WTC11 (cell line): ENCODE results near the gene CENPB. TPM values are rescaled to one million over a fixed set of nuclear protein-coding genes. Genes with fewer than 3 reads are reported as not detected.

Source experiments
- ATAC-seq: fragments of 200-7000 bp; cut with Tn5 transposase; 2 replicates; pipeline ENCODE4 v1.10.0; 2021; ENCODE audit warnings: mild to moderate bottlenecking, moderate library complexity
- CTCF ChIA-PET: fragments of 300-600 bp; sonication (Branson Sonifier 250); formaldehyde crosslinking; loops from one replicate; lab custom pipeline; 2021; ENCODE audit warnings: antibody characterized with exemption; lab: Charles Lee
- POLR2A ChIA-PET: fragments of 350-600 bp; sonication (Branson Sonifier 250); formaldehyde crosslinking; loops from one replicate; lab custom pipeline; 2021; ENCODE audit warnings: antibody characterized with exemption; lab: Charles Lee
- DNase-seq: peaks from one replicate; pipeline ENCODE4 v3.0.0; 2021; ENCODE audit warnings: low spot score
- H3K27ac Mint-ChIP-seq: 2 replicates; pipeline ENCODE4 v1.8.0; 2021; ENCODE audit warnings: mixed read lengths
- H3K27me3 Mint-ChIP-seq: 2 replicates; pipeline ENCODE4 v1.8.0; 2021; ENCODE audit warnings: low read depth, mild to moderate bottlenecking, moderate library complexity, mixed read lengths
- H3K36me3 Mint-ChIP-seq: 2 replicates; pipeline ENCODE4 v1.8.0; 2021; ENCODE audit warnings: mixed read lengths
- H3K4me1 Mint-ChIP-seq: 2 replicates; pipeline ENCODE4 v1.8.0; 2022; ENCODE audit warnings: mixed read lengths
- H3K4me3 Mint-ChIP-seq: 2 replicates; pipeline ENCODE4 v1.8.0; 2021; ENCODE audit warnings: mild to moderate bottlenecking, moderate library complexity, mixed read lengths
- H3K9me3 Mint-ChIP-seq: 2 replicates; pipeline ENCODE4 v1.8.0; 2021; ENCODE audit warnings: mixed read lengths
- ATF1 ChIP-seq: sonication (generic); formaldehyde crosslinking; IDR thresholded peaks from 2 replicates; pipeline ENCODE4 v1.8.1; 2023; ENCODE audit warnings: mild to moderate bottlenecking, moderate library complexity, missing genetic modification reagents
- E2F5 ChIP-seq: sonication (generic); formaldehyde crosslinking; IDR thresholded peaks from 2 replicates; pipeline ENCODE4 v1.8.1; 2022; ENCODE audit warnings: mild to moderate bottlenecking, moderate library complexity, missing genetic modification reagents
- ELF4 ChIP-seq: sonication (generic); formaldehyde crosslinking; IDR thresholded peaks from 2 replicates; pipeline ENCODE4 v1.8.1; 2022; ENCODE audit warnings: low read depth, mild to moderate bottlenecking, moderate library complexity, missing genetic modification reagents
- ERG ChIP-seq: fragments of 250-450 bp; sonication (Bioruptor Pico); IDR thresholded peaks from 2 replicates; pipeline ENCODE4 v1.8.0; 2021; ENCODE audit warnings: mild to moderate bottlenecking
- FOXK1 ChIP-seq: sonication (generic); formaldehyde crosslinking; IDR thresholded peaks from 2 replicates; pipeline ENCODE4 v1.8.0; 2022; ENCODE audit warnings: mild to moderate bottlenecking, moderate library complexity, missing genetic modification reagents
- FOXP1 ChIP-seq: sonication (generic); formaldehyde crosslinking; IDR thresholded peaks from 2 replicates; pipeline ENCODE4 v1.8.0; 2022; ENCODE audit warnings: missing genetic modification reagents, mild to moderate bottlenecking, moderate library complexity, borderline replicate concordance
- FOXP4 ChIP-seq: sonication (generic); formaldehyde crosslinking; IDR thresholded peaks from 2 replicates; pipeline ENCODE4 v1.8.0; 2022; ENCODE audit warnings: mild to moderate bottlenecking, missing genetic modification reagents
- IRF1 ChIP-seq: sonication (generic); formaldehyde crosslinking; IDR thresholded peaks from 2 replicates; pipeline ENCODE4 v1.8.0; 2023; ENCODE audit warnings: missing genetic modification reagents
- JUN ChIP-seq: sonication (generic); formaldehyde crosslinking; IDR thresholded peaks from 2 replicates; pipeline ENCODE4 v1.8.0; 2023; ENCODE audit warnings: mild to moderate bottlenecking, missing genetic modification reagents
- MYBL2 ChIP-seq: sonication (generic); formaldehyde crosslinking; IDR thresholded peaks from 2 replicates; pipeline ENCODE4 v1.8.1; 2023; ENCODE audit warnings: mild to moderate bottlenecking, moderate library complexity, missing genetic modification reagents
- NR1H2 ChIP-seq: sonication (generic); formaldehyde crosslinking; IDR thresholded peaks from 2 replicates; pipeline ENCODE4 v1.9.0; 2021; ENCODE audit warnings: mild to moderate bottlenecking, moderate library complexity, missing genetic modification reagents
- SMAD3 ChIP-seq: sonication (generic); formaldehyde crosslinking; IDR thresholded peaks from 2 replicates; pipeline ENCODE4 v1.8.0; 2022; ENCODE audit warnings: missing genetic modification reagents, mild to moderate bottlenecking, borderline replicate concordance
- ZNF219 ChIP-seq: sonication (generic); formaldehyde crosslinking; IDR thresholded peaks from 2 replicates; pipeline ENCODE4 v1.8.0; 2023; ENCODE audit warnings: missing genetic modification reagents, mild to moderate bottlenecking, borderline replicate concordance
- ZNF263 ChIP-seq: sonication (generic); formaldehyde crosslinking; IDR thresholded peaks from 2 replicates; pipeline ENCODE4 v1.8.1; 2022; ENCODE audit warnings: low read depth, mild to moderate bottlenecking, moderate library complexity, missing genetic modification reagents
- ZNF396 ChIP-seq: fragments of 250-450 bp; sonication (Bioruptor Pico); IDR thresholded peaks from 2 replicates; pipeline ENCODE4 v1.8.0; 2021; ENCODE audit warnings: mild to moderate bottlenecking, moderate library complexity, borderline replicate concordance
- total RNA-seq: library from RNA; stranded (reverse); gene quantifications from 3 replicates; pipeline ENCODE4 v1.2.3, GENCODE V29; 2021
- TF ChIP-seq, protein P1 (sequence below): sonication (generic); formaldehyde crosslinking; IDR thresholded peaks from 2 replicates; pipeline ENCODE4 v1.8.1; 2022; ENCODE audit warnings: low read depth, mild to moderate bottlenecking, moderate library complexity, missing genetic modification reagents, borderline replicate concordance
- TF ChIP-seq, protein P2 (sequence below): sonication (generic); formaldehyde crosslinking; IDR thresholded peaks from 2 replicates; pipeline ENCODE4 v1.8.1; 2023; ENCODE audit warnings: mild to moderate bottlenecking, missing genetic modification reagents
- TF ChIP-seq, protein P3 (sequence below): sonication (generic); formaldehyde crosslinking; IDR thresholded peaks from 2 replicates; pipeline ENCODE4 v1.8.1; 2023; ENCODE audit warnings: mild to moderate bottlenecking, missing genetic modification reagents, moderate library complexity

The CENPB gene
- total RNA-seq, 1 experiment from 2014 or later, result 58.7 TPM

GRCh38 chr20:3749087-3749688 is 37.4 kb downstream of the CENPB start:
- no peak for DNase-seq
- Mint-ChIP-seq H3K27me3 (peaks cover 55% of the 10 kb centered on the region), H3K4me3 (peak overlapping the region; percentile 27; the same call in 1 of the 2 replicates), H3K4me1 (peaks cover 19% of the 10 kb centered on the region), H3K36me3 (peaks cover 5% of the 10 kb centered on the region; the same call in 1 of the 2 replicates), H3K27ac (no peak overlapping the region), H3K9me3 (no peaks in the 10 kb centered on the region)
- TF ChIP-seq NR1H2 (no peak), SMAD3 (0 out of 2 replicates have a peak, but pooled peaks have one; percentile 18)
- ChIA-PET POLR2A (interaction anchor here (0.6 to 1.0 kb wide), 3 partner anchors 18 to 70 kb away, joined by 4 to 7 read pairs (median 4); no protein-coding TSS in a partner anchor), CTCF (interaction anchor here (0.6 to 8.7 kb wide), 45 partner anchors 8 to 326 kb away, joined by 3 to 195 read pairs (median 7); partner anchors contain the start of genes ADAM33, ADISSP, AP5S1 and CENPB)
- ATAC-seq, result no peak

GRCh38 chr20:3748073-3748472 is 38.5 kb downstream of the CENPB start:
- CTCF ChIA-PET, result interaction anchor here (0.5 to 8.7 kb wide), 6 partner anchors 17 to 74 kb away, joined by 3 to 195 read pairs (median 26); partner anchors contain the start of genes ADISSP and HSPA12B
- Mint-ChIP-seq H3K9me3 (no peaks in the 10 kb centered on the region), H3K36me3 (peaks cover 5% of the 10 kb centered on the region; the same call in 1 of the 2 replicates), H3K4me1 (peaks cover 19% of the 10 kb centered on the region), H3K4me3 (no peak overlapping the region), H3K27me3 (peaks cover 56% of the 10 kb centered on the region), H3K27ac (no peak overlapping the region)
- DNase-seq (no peak), ATAC-seq (no peak)
- POLR2A ChIA-PET, result interaction anchor here (0.5 to 0.6 kb wide), 2 partner anchors 29 to 185 kb away, joined by 3 to 4 read pairs; no protein-coding TSS in a partner anchor
- TF ChIP-seq FOXP1 (CRISPR knock-in tag), result no peak
- no peak for TF ChIP-seq E2F5 (CRISPR knock-in tag)

GRCh38 chr20:3747471-3747870 is 39.1 kb downstream of the CENPB start:
- Mint-ChIP-seq H3K9me3 (no peaks in the 10 kb centered on the region), H3K4me3 (no peak overlapping the region), H3K4me1 (peaks cover 19% of the 10 kb centered on the region), H3K36me3 (peaks cover 5% of the 10 kb centered on the region; the same call in 1 of the 2 replicates), H3K27ac (no peak overlapping the region), H3K27me3 (peaks cover 56% of the 10 kb centered on the region)
- DNase-seq, result no peak
- POLR2A ChIA-PET, result no interaction called here
- ATAC-seq, result no peak
- CTCF ChIA-PET, result interaction anchor here (1.2 to 8.7 kb wide), 4 partner anchors 16 to 36 kb away, joined by 3 to 195 read pairs (median 46); partner anchors contain the start of gene ADISSP
- TF ChIP-seq, protein P1, sequence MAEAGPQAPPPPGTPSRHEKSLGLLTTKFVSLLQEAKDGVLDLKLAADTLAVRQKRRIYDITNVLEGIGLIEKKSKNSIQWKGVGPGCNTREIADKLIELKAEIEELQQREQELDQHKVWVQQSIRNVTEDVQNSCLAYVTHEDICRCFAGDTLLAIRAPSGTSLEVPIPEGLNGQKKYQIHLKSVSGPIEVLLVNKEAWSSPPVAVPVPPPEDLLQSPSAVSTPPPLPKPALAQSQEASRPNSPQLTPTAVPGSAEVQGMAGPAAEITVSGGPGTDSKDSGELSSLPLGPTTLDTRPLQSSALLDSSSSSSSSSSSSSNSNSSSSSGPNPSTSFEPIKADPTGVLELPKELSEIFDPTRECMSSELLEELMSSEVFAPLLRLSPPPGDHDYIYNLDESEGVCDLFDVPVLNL (CRISPR knock-in tag), result no peak
- TF ChIP-seq IRF1 (CRISPR knock-in tag) (no peak), MYBL2 (CRISPR knock-in tag) (no peak), FOXP4 (no peak), ATF1 (CRISPR knock-in tag) (no peak), ERG (CRISPR knock-in tag) (no peak), ZNF396 (CRISPR knock-in tag) (no peak), ZNF263 (CRISPR knock-in tag) (no peak), ZNF219 (CRISPR knock-in tag) (no peak), FOXK1 (CRISPR knock-in tag) (no peak), JUN (CRISPR knock-in tag) (no peak), E2F5 (CRISPR knock-in tag) (no peak), ELF4 (no peak)
- TF ChIP-seq, protein P2, sequence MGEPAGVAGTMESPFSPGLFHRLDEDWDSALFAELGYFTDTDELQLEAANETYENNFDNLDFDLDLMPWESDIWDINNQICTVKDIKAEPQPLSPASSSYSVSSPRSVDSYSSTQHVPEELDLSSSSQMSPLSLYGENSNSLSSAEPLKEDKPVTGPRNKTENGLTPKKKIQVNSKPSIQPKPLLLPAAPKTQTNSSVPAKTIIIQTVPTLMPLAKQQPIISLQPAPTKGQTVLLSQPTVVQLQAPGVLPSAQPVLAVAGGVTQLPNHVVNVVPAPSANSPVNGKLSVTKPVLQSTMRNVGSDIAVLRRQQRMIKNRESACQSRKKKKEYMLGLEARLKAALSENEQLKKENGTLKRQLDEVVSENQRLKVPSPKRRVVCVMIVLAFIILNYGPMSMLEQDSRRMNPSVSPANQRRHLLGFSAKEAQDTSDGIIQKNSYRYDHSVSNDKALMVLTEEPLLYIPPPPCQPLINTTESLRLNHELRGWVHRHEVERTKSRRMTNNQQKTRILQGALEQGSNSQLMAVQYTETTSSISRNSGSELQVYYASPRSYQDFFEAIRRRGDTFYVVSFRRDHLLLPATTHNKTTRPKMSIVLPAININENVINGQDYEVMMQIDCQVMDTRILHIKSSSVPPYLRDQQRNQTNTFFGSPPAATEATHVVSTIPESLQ (CRISPR knock-in tag), result no peak
- TF ChIP-seq, protein P3, sequence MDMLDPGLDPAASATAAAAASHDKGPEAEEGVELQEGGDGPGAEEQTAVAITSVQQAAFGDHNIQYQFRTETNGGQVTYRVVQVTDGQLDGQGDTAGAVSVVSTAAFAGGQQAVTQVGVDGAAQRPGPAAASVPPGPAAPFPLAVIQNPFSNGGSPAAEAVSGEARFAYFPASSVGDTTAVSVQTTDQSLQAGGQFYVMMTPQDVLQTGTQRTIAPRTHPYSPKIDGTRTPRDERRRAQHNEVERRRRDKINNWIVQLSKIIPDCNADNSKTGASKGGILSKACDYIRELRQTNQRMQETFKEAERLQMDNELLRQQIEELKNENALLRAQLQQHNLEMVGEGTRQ, result no peak
